H9 (cell line): Measurements from ENCODE around the gene OAF. TPM values are rescaled to one million over a fixed set of nuclear protein-coding genes. Genes with fewer than 3 reads are reported as not detected.

Source experiments
- DNase-seq: peaks from one replicate; pipeline ENCODE4 v3.0.0-alpha.2; 2017
- H2AFZ ChIP-seq: one replicate; pipeline ENCODE4 v1.6.1; 2013; ENCODE audit warnings: mild to moderate bottlenecking, low read length, control low read depth, moderate library complexity
- H2AK5ac ChIP-seq: 2 replicates; pipeline ENCODE4 v1.6.1; 2013; ENCODE audit warnings: low read length, control low read depth, mixed read lengths; ENCODE audit not compliant: insufficient read length
- H2BK120ac ChIP-seq: one replicate; pipeline ENCODE4 v1.6.1; 2013; ENCODE audit warnings: low read depth, mild to moderate bottlenecking, low read length, control low read depth, inconsistent platforms; ENCODE audit not compliant: poor library complexity, severe bottlenecking
- H2BK12ac ChIP-seq: 2 replicates; pipeline ENCODE4 v1.6.1; 2013; ENCODE audit warnings: low read length, control low read depth, mixed read lengths, low read depth; ENCODE audit not compliant: insufficient read length
- H2BK15ac ChIP-seq: 2 replicates; pipeline ENCODE4 v1.6.1; 2013; ENCODE audit warnings: low read depth, low read length, control low read depth
- H2BK20ac ChIP-seq: one replicate; pipeline ENCODE4 v1.6.1; 2013; ENCODE audit warnings: low read depth, mild to moderate bottlenecking, low read length, control low read depth, inconsistent platforms; ENCODE audit not compliant: poor library complexity, severe bottlenecking
- H2BK5ac ChIP-seq: 2 replicates; pipeline ENCODE4 v1.6.1; 2013; ENCODE audit warnings: low read length, control low read depth, mixed read lengths; ENCODE audit not compliant: insufficient read length
- H3K14ac ChIP-seq: 2 replicates; pipeline ENCODE4 v1.6.1; 2013; ENCODE audit warnings: low read length, control low read depth; ENCODE audit not compliant: insufficient read depth
- H3K18ac ChIP-seq: 2 replicates; pipeline ENCODE4 v1.6.1; 2013; ENCODE audit warnings: low read depth, mild to moderate bottlenecking, mixed read lengths, low read length, control low read depth; ENCODE audit not compliant: insufficient read length
- H3K23ac ChIP-seq: 2 replicates; pipeline ENCODE4 v1.6.1; 2013; ENCODE audit warnings: low read length, control low read depth, mixed read lengths, low read depth; ENCODE audit not compliant: insufficient read length
- H3K23me2 ChIP-seq: 2 replicates; pipeline ENCODE4 v1.6.1; 2013; ENCODE audit warnings: low read depth, mild to moderate bottlenecking, mixed read lengths, low read length, control low read depth; ENCODE audit not compliant: insufficient read length, poor library complexity, severe bottlenecking
- H3K27ac ChIP-seq: 2 replicates; pipeline ENCODE4 v1.5.1; 2013; ENCODE audit warnings: low read length, control low read depth, mixed read lengths, low read depth; ENCODE audit not compliant: insufficient read length
- H3K27me3 ChIP-seq: 2 replicates; pipeline ENCODE4 v1.6.1; 2013; ENCODE audit warnings: low read length, control low read depth, inconsistent platforms; ENCODE audit not compliant: insufficient read depth
- H3K4ac ChIP-seq: 2 replicates; pipeline ENCODE4 v1.6.1; 2013; ENCODE audit warnings: low read depth, mild to moderate bottlenecking, control low read depth, inconsistent platforms, low read length, moderate library complexity
- H3K4me1 ChIP-seq: 2 replicates; pipeline ENCODE4 v1.6.1; 2013; ENCODE audit warnings: low read length, control low read depth, inconsistent platforms; ENCODE audit not compliant: insufficient read depth
- H3K4me2 ChIP-seq: 2 replicates; pipeline ENCODE4 v1.6.1; 2013; ENCODE audit warnings: low read length, control low read depth, mixed read lengths; ENCODE audit not compliant: insufficient read length, insufficient read depth
- H3K56ac ChIP-seq: 2 replicates; pipeline ENCODE4 v1.6.1; 2013; ENCODE audit warnings: low read depth, mild to moderate bottlenecking, mixed read lengths, low read length, control low read depth; ENCODE audit not compliant: insufficient read length
- H3K79me1 ChIP-seq: 2 replicates; pipeline ENCODE4 v1.6.1; 2013; ENCODE audit warnings: low read depth, mild to moderate bottlenecking, moderate library complexity, low read length, control low read depth, inconsistent platforms; ENCODE audit not compliant: insufficient read depth, poor library complexity, severe bottlenecking
- H3K79me2 ChIP-seq: 2 replicates; pipeline ENCODE4 v1.6.1; 2013; ENCODE audit warnings: low read length, control low read depth, inconsistent platforms; ENCODE audit not compliant: insufficient read depth
- H3K9ac ChIP-seq: 2 replicates; pipeline ENCODE4 v1.6.1; 2013; ENCODE audit warnings: low read length, control low read depth, mixed read lengths; ENCODE audit not compliant: insufficient read length; ENCODE audit errors: extremely low read depth
- H3K9me3 ChIP-seq: one replicate; pipeline ENCODE4 v1.6.1; 2013; ENCODE audit warnings: low read depth, low read length, inconsistent platforms; ENCODE audit not compliant: control insufficient read depth
- H3T11ph ChIP-seq: one replicate; pipeline ENCODE4 v1.6.1; 2013; ENCODE audit warnings: mild to moderate bottlenecking, low read length, control low read depth, inconsistent platforms
- H4K20me1 ChIP-seq: one replicate; pipeline ENCODE4 v1.6.1; 2013; ENCODE audit not compliant: control insufficient read depth, insufficient read length, insufficient read depth
- H4K5ac ChIP-seq: 2 replicates; pipeline ENCODE4 v1.6.1; 2013; ENCODE audit warnings: low read depth, mild to moderate bottlenecking, mixed read lengths, low read length, control low read depth; ENCODE audit not compliant: insufficient read length
- H4K8ac ChIP-seq: replicated peaks from 2 replicates; pipeline ENCODE4 v1.6.1; 2013; ENCODE audit warnings: low read length, control low read depth, mixed read lengths, low read depth; ENCODE audit not compliant: insufficient read length
- H4K91ac ChIP-seq: 2 replicates; pipeline ENCODE4 v1.6.1; 2013; ENCODE audit warnings: low read depth, mild to moderate bottlenecking, moderate library complexity, mixed read lengths, low read length, control low read depth; ENCODE audit not compliant: insufficient read length
- H3K27ac Mint-ChIP-seq, 3 experiments: 2 replicates in 2 of 3; 3 replicates in 1 of 3; pipeline ENCODE4 v1.8.0; 2020 to 2021; ENCODE audit warnings: mixed read lengths in 3 of 3, mild to moderate bottlenecking in 1 of 3, moderate library complexity in 1 of 3
- H3K27me3 Mint-ChIP-seq: 2 replicates; pipeline ENCODE4 v1.8.0; 2021; ENCODE audit warnings: low read depth, mild to moderate bottlenecking, moderate library complexity, mixed read lengths
- H3K36me3 Mint-ChIP-seq, 3 experiments: 2 replicates in 2 of 3; 3 replicates in 1 of 3; pipeline ENCODE4 v1.8.0; 2020 to 2021; ENCODE audit warnings: low read depth in 3 of 3, mixed read lengths in 3 of 3; ENCODE audit not compliant: insufficient read depth in 1 of 3
- H3K4me1 Mint-ChIP-seq, 2 experiments: 2 replicates each; pipeline ENCODE4 v1.8.0; 2020; ENCODE audit warnings: mixed read lengths in 2 of 2
- H3K4me3 Mint-ChIP-seq, 2 experiments: 2 replicates in 1 of 2; 3 replicates in 1 of 2; pipeline ENCODE4 v1.8.0; 2020 to 2021; ENCODE audit warnings: mild to moderate bottlenecking in 2 of 2, mixed read lengths in 2 of 2, moderate library complexity in 1 of 2
- H3K9me3 Mint-ChIP-seq, 2 experiments: 2 replicates in 1 of 2; 3 replicates in 1 of 2; pipeline ENCODE4 v1.8.0; 2020; ENCODE audit warnings: mild to moderate bottlenecking in 2 of 2, mixed read lengths in 2 of 2, moderate library complexity in 1 of 2
- WGBS: extraction: QIAGEN DNeasy Blood & Tissue Kit; methylation state at CpG from one replicate; pipeline ENCODE4 v1.1.7; 2013; ENCODE audit warnings: missing lambda C conversion rate, low lambda C conversion rate, mixed read lengths; ENCODE audit not compliant: insufficient read length; ENCODE audit errors: extremely low coverage; 5-methylcytosine and 5-hydroxymethylcytosine counted together
- total RNA-seq: library from RNA; stranded (reverse); gene quantifications from 2 replicates; pipeline ENCODE4 v1.2.1, GENCODE V29; 2021
- TF ChIP-seq, protein P1 (sequence below): fragments of 200-600 bp; sonication (generic); conservative IDR thresholded peaks from 3 replicates; pipeline ENCODE4 v1.8.0; 2021; ENCODE audit warnings: antibody characterized with exemption, mild to moderate bottlenecking

OAF gene
- total RNA-seq, 1 experiment from 2014 or later, result 1.1 TPM

DNA sequence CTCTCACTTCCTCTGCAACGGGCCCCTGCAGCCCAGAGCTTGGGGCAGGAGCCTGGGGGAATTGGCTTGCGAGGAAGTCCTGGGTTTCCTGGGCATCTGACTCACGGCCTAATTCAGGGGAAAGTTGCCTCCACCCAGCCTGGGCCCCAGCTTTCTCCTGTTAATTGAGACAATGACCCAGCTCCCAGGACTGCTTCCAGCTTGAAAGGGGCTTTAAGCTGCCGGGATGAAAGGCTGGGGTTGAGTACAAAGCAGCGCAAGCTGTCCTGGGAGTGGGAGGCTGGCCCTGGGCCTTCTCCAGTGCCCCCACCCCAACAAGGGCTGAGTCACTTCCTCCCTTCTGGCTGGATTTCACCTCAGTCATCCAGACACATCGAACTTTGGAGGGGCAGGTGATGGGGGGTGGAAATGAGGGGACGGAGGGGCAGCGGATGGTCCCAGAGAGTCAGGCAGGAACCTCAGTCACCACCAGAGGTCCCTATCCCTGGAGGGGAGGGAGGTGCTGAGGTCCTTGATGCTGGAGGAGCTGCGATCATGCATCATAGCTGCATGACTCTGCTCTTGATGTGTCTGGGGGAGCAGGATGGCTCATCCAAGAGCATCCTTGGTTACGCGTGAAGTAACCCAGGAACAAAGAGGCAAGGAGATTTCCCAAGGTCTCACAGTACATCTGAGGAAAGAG is 30.1 kb upstream of the OAF start:
- Histone ChIP-seq H2BK5ac (no peak overlapping the region), H3K23me2 (no peaks in the 10 kb centered on the region), H3K79me1 (no peaks in the 10 kb centered on the region), H3K23ac (no peak overlapping the region), H3K14ac (no peak overlapping the region), H2AK5ac (no peak overlapping the region), H3K9me3 (no peaks in the 10 kb centered on the region), H3K56ac (no peak overlapping the region), H2BK120ac (no peak overlapping the region), H4K8ac (no peak overlapping the region), H2BK12ac (no peak overlapping the region), H3K9ac (no peak overlapping the region), H2BK20ac (no peak overlapping the region), H3K4ac (no peak overlapping the region), H4K91ac (no peak overlapping the region), H3K27ac (no peak overlapping the region), H3K4me2 (no peak overlapping the region), H2AFZ (no peak overlapping the region), H3K4me1 (no peaks in the 10 kb centered on the region; the same call in 1 of the 2 replicates), H2BK15ac (no peak overlapping the region), H4K5ac (no peak overlapping the region), H3K27me3 (peaks cover 10% of the 10 kb centered on the region), H3K18ac (no peak overlapping the region), H3T11ph (no peak overlapping the region), H3K79me2 (no peaks in the 10 kb centered on the region), H4K20me1 (no peaks in the 10 kb centered on the region)
- Mint-ChIP-seq H3K4me3 (peak overlapping the region in 1 of 2 experiments; percentile 30; a peak in 1 of 5 replicates), H3K27ac (peak overlapping the region in 1 of 3 experiments; percentile 75; a peak in 1 of 7 replicates), H3K9me3 (no peaks in the 10 kb centered on the region; a peak in 1 of 5 replicates), H3K36me3 (no peaks in the 10 kb centered on the region), H3K27me3 (peaks cover 100% of the 10 kb centered on the region), H3K4me1 (peaks cover 16 to 35% of the 10 kb centered on the region in 2 experiments)
- TF ChIP-seq, protein P1, sequence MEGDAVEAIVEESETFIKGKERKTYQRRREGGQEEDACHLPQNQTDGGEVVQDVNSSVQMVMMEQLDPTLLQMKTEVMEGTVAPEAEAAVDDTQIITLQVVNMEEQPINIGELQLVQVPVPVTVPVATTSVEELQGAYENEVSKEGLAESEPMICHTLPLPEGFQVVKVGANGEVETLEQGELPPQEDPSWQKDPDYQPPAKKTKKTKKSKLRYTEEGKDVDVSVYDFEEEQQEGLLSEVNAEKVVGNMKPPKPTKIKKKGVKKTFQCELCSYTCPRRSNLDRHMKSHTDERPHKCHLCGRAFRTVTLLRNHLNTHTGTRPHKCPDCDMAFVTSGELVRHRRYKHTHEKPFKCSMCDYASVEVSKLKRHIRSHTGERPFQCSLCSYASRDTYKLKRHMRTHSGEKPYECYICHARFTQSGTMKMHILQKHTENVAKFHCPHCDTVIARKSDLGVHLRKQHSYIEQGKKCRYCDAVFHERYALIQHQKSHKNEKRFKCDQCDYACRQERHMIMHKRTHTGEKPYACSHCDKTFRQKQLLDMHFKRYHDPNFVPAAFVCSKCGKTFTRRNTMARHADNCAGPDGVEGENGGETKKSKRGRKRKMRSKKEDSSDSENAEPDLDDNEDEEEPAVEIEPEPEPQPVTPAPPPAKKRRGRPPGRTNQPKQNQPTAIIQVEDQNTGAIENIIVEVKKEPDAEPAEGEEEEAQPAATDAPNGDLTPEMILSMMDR, result peak; percentile 51
- WGBS, result no CpG with 5 or more reads among the region's 11 CpGs
- peak; percentile 78 for DNase-seq
